GM21619 (cell line): ENCODE results near the gene STRN4.
"Not testable (repeated sequence)": the region's sequence is repeated elsewhere in the genome, so short reads cannot be mapped to it uniquely, and the experiment has no call there.

Experiments
- ATAC-seq: cut with Tn5 transposase; IDR thresholded peaks from one replicate; pipeline ENCODE4 v1.9.1; 2021; ENCODE audit not compliant: unreplicated experiment

Gene STRN4

GRCh38 chr19:46714444-46715106 is 31.7 kb downstream of the STRN4 start:
- no peak for ATAC-seq

DNA sequence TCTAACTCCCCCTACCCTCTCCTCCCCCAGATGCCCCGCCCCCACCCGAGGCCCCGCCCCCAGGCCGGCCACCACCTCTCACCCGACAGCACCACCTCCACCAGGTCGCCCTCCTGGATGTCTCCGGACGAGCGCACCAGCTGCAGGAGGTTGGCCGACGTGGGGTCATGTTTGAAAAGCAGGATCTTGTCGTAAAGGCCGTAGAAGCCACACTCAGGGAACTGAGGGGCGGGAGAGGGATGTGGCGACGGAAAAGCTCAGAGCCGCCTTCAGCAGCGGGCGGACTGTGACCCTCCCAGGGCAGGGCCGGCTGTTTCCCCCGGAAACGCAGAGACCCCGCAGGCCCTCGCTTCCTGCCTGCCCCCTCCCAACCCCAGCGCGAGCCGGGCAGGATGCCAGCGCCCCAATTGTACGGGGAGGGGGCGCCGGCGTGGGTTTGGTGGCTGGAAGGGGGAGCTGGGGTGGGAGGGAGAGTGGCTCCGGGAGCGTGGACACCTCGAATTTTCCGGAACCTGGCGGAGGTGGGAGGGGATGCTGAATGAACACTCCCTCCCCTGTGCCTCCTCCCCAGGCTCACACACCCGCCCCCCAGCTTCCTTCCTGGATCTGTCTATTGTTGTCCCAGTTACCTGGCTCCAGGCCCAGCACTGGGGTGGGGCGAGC is 32.3 kb downstream of the STRN4 start:
- ATAC-seq = no peak

GRCh38 chr19:46712768-46713338 is 33.4 kb downstream of the STRN4 start:
- ATAC-seq = not testable (repeated sequence)

GRCh38 chr19:46710687-46711086 is 35.6 kb downstream of the STRN4 start:
- no peak for ATAC-seq

DNA sequence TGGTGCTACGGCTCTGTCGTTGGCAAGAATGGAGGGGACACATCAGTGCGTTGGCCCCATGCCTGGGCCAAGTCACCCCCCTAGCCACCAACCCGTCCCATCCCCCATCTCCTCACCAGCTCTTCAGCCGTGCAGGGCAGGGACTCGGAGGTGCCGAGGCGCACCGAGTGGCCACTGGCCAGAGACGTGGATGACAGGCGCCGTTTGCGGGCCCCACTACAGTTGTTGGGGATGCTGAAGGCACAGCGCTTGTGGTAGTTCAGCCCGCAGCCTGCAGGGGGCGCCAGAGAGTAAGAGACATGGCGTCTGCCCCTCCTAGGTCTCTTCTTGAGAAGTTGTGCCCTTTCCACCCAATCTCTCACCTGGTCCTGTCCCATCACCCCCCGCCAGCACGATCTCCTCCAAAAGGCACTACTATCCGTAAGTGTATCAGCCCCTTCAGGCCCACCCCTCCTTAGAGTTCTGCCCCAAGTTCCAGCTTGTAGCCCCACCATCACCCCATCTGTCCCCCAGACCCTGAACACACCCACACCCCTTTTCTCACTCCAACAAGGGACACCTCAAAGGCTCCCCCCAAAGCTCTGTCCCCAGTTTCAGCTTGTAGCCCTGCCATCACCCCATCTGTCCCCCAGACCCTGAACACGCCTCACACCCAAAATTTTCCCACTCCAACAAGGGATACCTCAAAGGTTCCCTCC is 41.7 kb downstream of the STRN4 start:
- no peak for ATAC-seq

GRCh38 chr19:46700704-46701103 is 45.5 kb downstream of the STRN4 start:
- no peak for ATAC-seq

DNA sequence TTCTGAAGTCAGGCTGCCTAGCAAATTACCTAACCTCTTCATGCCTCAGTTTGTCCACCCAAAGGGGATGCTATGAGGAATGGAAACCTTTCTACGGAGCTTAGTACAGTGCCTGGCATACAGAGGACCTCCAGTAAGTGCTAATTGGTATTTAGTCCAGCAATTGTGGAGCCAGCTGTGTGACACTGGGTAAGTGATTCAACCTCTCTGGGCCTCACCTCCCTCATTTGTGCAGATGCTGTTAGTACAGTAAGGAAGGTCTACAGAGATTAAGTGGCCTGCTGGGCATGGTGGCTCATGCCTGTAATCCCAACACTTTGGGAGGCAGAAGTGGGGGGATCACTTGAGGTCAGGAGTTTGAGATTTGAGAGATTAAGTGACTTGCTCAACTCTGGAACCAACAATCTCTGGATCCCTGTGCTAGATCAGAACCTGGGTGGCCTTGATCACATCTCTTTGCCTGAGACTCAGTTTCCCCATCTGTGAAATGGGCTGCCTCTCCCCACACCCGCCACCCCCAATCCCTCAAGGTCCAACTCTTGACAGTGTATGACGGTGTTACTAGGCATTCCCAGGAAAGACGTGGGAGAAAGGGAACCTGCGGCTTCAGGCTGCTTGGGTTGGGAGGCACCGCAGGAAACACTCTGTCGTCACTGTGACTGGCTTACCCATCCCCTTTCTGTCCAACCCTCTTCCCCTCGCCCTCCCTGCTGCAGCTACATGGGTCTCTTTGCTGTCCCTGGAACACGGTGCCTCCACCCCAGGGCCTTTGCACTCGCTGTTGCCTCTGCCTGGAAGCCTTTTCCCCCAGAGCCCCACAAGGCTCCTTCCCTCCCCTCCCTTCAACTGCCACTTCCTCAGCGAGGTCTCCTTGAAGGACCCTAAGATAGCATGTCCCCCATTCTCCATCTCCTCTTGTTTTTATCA is 47.6 kb downstream of the STRN4 start:
- ATAC-seq = no peak

DNA sequence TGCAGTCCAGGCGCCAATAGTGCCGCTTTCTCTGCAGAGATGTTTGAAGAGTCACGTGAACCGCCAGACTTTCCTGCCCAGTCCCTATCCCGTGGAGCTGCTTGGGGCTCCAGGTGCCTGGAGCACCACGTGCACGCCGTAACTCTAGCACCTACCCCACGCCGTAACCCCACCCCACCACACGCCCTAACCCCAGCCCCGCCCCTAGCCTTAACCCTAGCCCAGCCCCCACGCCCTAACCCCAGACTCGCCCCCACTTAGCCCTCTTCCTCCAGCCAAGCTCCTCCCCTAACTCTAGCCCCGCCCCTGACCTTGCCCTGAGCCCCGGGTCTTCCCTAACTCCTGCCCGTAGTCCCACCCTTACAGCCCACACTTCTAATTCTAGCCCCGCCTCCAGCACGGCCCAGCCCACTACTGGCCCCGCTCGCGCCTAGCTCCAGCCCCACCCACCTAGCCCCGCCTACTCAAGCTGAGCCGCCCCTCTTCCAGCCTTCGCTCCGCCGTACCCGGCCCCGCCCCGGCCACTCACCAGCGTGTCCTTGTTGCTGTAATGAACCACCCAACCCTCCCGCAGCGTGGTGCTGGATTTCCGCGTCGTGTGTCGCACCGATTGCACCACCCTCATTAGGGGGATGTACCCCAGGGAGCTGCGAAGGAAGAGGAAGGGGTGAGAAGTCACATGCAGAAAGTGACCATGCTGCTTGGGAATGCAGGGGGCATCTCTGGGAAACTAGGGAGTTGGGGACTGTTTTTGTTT is 48.9 kb downstream of the STRN4 start:
- ATAC-seq = no peak

DNA sequence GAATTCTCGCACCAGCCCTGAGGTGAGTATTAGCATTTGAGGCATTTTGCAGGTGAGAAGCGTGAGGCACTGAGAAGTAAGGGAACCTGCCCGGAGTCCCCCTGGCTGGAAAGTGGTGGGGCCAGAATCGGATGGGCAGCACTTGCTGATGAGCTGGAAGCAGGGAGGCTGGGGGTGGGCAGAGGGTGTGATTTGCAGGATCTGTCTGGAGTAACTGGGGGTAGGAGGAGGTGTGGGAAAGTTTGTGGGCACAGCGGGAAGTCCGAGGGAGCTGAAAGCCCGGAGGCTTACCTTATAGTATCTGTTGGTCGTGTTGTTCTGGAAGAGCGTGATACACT is 49.4 kb downstream of the STRN4 start:
- no peak for ATAC-seq

- ATAC-seq = no peak
Measured at GRCh38 chr19:46696052-46696451, 50.2 kb downstream of the STRN4 start.

DNA sequence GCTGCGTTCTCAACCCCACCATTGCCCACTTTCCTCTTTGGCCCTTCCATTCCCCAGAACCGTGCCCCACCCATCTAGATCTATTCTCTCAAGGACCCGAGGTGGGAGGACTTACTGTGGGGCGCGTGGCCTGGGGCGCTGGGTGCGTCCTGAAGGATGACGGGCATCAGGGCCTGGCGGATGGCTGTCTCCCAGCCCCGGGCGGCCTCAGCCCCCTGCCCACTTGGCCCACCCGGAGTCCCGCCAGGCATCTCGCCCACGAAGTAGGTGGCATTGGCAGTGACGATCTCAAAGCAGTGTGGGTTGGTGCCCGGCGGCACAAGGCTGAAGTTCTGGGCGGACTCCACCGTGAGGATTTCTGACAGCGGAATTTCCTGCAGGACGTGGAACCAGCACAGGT is 52.5 kb downstream of the STRN4 start:
- ATAC-seq = no peak

- no peak for ATAC-seq
Measured at GRCh38 chr19:46692918-46693722, 53.1 kb downstream of the STRN4 start.

- no peak for ATAC-seq
Measured at GRCh38 chr19:46691948-46692347, 54.3 kb downstream of the STRN4 start.

- no peak for ATAC-seq
Measured at GRCh38 chr19:46691104-46691503, 55.1 kb downstream of the STRN4 start.

DNA sequence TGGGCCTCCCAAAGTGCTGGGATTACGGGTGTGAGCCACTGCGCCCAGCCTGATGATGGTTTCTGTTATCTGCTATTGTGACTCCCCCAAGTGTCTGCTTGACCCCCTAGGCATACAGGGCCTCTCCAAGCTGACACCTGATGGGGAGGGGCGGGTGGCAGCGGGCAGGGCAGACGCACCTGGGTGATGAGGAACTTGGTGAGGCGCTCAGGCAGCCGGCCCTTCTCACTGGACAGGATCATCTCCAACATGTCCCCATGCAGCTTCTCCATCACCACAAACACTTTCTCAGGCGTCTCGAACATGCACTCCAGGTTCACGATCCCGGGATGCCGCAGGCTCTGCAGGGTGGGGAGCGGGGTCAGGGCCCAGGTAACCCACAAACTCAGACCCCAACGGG is 56.9 kb downstream of the STRN4 start:
- no peak for ATAC-seq

DNA sequence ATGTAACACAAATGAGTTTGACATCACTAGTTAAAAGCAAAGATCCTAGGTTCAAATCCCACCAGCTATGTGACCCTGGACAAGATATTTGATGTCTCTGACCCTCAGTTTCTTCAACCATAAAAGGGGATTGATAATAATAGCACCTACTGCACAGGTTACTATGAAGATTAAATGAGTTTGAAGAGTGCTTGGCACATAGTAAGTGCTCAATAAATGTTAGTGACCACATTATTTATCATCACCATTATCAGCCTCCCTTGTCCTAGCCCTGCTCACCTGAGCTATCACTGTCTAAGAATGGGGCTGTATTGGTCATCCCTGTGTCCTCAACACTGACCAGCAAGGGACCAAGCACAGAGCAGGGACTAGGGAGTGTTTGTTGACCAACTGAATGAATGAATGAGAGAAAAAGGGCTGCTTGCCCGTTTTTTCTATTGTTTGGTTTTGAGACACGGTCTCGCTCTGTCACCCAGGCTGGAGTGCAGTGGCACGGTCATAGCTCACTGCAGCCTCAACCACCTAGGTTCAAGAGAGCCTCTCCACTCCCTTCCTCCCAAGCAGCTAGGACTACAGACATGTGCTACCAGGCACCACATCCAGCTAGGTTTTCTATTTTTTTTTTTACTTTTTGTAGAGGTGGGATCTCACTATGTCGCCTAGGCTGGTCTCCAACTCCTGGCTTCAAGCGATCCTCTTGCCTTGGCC is 58.7 kb downstream of the STRN4 start:
- no peak for ATAC-seq

DNA sequence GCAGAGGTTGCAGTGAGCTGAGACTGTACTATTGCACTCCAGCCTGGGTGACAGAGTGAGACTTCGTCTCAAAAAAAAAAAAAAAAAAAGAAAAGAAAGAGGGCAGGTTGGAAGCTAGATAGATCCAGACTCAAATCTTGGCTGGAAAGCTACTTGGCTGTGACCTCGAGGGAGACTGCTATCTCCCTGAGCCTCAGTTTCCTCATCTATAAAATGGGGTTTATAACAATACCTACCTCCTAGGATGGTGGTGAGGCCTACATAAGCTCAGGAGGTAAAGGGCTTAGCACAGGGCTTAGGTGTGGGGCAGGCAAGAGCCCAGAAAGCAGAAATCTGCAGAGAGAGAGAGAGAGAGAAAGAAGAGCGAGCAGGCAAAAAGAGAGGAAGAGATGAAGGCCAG is 61.1 kb downstream of the STRN4 start:
- no peak for ATAC-seq

DNA sequence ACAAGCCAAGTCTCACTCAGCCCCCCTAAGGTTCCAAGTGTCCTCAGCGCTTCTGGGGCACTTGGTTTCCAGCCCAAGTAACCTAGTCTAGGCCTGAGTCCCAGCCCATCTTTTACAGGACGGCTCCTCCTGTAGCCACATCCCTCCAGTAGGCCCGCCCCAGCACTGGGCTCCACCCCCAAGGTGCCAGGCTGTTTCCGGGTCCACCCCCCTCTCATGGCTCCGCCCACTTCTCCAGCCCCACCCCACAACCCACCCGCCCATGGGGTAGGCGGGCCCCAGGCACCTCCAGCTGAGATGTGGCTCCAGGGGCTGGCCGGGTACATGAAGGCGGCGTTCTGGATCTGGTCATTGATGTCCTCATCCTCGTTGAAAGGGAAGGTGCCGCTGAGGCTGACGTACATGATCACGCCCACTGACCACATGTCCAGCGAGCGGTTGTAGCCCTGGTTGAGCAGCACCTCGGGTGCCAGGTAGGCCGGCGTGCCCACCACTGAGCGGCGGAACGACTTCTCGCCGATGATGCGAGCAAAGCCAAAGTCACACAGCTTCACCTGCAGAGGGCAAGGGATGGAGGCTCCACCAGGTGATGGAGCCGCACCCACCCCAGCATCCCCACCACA is 68.0 kb downstream of the STRN4 start:
- ATAC-seq = no peak
